Stimulated activated CD8-positive, alpha-beta memory T cell treated with anti-CD3 and anti-CD28 coated beads, Interleukin-4, amount 100 ng/mL, for 1 hour (primary cell): ENCODE data around the gene MYH15.

Experiments
- DNase-seq, 2 donors: peaks; one replicate each; pipeline ENCODE4 v3.0.0-alpha.2; 2020; ENCODE audit warnings: low read depth in 2 of 2, low spot score in 1 of 2

Gene MYH15

DNA sequence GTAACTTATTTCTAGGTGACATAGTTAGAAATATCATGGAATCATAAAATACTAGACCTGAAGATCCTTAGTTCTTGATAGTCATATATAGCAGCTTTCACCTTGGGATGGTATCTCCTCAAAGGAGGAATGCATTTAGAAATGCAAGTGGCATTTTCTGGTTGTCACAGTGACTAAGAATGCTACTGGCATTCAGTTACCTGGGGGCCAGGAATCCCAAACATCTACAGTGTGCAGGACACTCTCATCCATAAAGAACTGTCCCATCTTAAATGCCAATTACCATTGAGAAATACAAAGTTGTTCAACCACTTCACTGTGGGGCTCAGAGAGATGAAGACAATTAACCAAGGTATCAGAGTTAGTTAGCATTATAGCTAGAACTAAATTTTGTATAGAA, 36.7 kb downstream of the MYH15 start:
- DNase-seq = no peak

DNA sequence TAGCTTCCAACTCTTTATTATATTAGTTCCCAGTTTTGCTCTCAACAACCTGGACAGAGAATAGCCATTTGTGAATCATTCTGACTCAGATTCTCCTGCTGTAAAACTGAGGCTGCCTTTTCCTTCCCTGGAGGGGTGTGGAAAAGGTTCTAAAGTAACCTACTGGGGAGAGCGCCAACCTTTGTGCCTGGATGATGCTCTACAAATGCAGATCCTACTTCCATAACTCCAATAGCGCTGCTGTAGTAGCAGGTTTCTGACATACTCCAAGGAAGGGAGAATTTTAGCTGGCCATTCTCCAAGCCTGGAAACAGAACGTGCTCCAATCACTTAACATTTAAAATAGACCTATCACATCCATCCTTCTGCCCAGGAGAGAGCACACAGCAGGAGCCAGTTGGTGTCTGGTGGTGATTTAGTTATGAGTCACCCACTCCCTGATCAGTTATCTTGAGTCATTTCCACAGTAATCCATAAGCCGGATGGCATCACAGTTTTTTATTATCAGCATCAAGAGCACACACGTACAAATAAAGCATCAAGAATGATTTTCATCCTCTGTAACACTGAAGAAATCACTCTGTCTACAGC, 38.3 kb downstream of the MYH15 start:
- no peak for DNase-seq

DNA sequence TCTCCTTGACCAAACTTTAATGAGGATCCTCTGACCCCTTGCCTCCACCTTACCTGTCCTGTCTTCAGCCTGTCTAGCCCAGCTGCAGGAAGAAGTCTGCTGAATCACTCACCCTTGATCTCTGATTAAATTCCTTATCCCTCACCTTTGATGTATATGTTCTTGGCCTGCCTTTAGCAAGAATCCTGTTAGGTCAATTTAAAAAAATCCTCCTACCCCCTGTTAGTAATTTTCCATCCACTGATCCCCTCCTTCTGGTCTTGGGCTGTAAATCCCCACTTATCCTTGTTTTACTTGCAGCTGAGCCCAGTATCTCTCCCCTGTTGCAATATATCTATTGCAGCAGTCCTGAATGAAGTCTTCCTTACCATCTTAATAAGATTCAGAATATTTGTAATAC, 39.0 kb downstream of the MYH15 start:
- DNase-seq = no peak

DNA sequence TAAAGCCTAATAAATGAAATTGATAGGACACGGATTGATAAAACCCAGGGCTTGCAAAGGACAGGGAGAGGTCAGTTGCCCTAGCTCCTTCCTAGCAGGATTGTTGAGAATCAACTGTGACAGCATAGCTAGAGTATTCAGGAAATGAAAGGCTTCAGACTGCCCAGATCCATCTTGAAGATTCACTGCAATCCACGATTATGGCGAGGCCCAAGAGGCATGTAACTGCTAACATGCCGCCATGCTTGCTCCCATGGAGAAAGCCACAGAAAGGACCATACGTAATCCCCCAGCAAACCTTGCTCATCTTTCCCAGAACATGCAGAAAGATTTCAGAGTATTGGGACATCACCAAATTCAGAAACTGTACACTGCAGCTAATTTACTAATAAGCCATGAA, 41.3 kb downstream of the MYH15 start:
- no peak for DNase-seq

DNA sequence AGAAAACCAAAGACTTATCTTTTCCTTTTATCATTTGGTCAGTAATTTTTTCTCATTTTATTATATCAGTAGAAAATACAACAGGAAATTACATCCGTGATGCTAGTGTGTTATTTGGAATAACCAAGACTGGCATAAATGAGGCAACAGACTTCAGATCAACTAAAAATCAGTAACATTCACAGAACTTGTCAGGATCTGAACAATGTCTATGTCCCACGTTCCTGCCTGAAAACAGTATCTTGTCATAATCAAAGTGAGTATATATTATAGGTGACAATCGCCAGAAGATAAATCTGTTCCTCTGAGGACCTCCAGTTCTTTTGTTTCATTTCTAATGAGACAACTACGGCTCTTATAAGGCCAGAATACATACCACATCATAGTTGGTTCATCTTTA, 41.8 kb downstream of the MYH15 start:
- DNase-seq = no peak

DNA sequence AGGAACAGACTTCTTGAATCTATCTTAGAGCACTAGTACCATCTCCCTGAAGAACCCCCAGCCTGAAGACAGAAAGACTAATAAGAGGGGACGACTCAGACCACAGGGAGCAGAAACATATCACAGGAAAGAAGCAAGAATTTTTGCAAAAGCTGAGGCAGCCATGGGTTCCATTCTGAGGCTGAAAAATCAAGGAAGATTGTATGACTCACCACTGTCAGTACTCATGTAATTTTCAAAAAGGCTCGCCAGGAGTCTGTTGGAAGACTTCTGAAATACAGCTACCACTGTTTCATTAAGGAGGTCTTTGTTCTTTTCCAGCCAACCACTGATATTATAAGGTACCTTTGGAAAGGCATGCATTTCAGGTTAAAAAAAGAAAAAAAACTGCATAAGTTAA, 47.5 kb downstream of the MYH15 start:
- no peak for DNase-seq

DNA sequence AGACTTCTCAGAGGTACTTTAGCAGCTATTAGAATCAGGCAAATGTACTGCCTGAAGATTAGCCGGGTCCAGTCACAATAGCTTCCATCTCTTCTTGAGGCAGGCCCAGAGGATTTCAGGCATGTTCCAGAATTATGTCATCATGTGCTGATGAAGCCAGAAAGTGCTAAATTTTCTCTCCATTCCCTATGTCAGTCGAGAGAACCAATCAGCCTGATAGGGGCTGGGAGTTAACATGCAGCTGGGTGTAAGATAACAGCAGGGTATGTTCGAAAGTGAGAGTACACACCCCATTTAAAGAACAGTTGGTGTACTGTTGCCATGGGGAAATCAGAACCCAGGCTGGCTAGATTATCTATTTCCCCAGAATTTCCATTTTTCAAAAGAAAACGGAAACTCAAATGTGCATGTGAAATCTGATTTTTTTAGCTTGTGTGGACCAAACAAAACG, 48.7 kb downstream of the MYH15 start:
- DNase-seq = no peak

DNA sequence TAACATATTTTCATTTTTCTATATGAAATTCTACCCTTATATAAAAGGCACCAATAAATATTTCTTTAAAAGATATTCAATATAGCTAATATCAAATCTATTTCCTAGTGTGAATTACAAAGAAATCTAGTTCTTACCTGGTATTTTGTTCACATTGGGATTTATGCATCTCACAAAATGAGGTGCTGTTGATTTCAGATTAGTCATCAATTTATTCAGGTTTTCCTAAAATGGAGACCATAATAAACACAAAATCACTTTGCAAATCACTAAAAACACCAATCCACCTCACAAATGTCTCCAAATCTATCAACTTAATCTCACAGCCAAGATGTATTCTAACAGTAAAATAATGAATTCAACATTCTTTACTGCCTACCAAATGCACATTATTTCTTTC, 51.2 kb downstream of the MYH15 start:
- no peak for DNase-seq

DNA sequence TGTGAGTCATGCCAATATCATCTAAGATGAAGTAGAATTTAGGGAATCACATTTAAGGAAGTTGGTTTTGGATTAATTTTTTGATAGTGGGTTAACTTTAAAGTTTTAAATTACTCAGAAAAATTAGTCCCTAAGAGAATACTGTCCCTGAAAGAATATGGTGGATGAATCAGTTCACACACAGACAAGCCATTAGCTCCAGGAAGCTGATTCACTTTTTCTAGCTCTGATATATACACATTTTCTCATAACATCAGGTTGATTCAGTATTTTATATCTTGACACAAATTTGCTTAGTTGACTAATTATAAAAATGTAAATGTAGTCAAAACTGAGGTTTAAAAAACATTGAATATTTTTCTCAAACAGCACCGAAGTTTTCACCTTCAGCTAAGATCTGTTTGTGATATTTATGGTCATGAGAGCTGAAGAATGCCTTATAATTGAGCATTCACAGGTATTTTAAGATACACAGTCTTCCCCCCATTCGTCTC, 55.1 kb downstream of the MYH15 start:
- DNase-seq = no peak

DNA sequence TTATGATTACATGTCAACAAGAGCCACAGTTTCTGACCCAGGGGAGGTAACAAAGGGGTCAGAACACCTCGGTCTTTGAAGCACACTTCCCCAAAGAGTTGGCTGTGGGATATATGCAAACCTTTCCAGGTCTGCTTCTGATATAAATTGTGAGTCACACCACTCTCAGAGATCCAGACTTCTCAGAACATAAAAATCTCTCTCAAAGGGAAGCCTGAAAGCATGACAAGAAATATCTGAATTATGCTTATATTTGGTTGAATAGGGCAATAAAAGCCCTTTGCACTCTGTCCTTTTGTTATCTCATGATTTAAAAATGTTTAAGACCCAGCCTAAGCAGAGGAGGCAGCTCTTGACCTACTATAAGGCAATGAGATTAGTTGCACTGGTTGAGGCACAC, 56.8 kb downstream of the MYH15 start:
- DNase-seq = no peak

DNA sequence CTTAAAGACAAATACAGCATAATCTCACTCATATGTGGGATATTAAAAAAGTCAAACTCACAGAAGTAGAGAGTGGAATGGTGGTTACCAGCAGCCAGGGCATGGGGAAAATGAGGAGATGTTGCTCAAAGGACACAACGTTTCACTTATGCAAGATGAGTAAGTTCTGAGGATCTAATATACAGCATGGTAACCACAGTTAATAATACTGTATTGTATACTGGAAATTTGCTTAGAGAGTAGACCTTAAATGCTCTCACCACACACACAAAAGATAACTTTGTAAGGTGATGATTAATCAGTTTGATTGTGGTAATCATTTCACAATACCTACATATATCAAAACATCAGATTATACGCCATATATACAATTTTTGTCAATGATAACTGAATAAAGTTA, 60.0 kb downstream of the MYH15 start:
- no peak for DNase-seq

DNA sequence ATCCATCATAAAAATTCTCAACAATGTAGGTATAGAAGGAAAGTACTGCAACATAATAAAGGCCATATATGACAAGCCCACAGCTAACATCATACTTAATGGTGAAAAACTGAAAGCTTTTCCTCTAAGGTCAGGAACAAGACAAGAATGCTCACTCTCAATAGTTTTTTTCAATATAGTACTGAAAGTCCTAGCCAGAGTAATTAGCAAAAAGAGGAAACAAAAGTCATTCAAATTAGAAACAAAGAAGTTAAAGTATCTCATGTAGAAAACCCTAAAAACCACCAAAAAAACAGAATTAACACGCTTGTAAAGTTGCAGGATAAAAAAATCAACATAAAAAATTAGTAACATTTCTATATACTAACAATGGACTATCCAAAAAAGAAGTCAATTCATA, 61.8 kb downstream of the MYH15 start:
- no peak for DNase-seq

DNA sequence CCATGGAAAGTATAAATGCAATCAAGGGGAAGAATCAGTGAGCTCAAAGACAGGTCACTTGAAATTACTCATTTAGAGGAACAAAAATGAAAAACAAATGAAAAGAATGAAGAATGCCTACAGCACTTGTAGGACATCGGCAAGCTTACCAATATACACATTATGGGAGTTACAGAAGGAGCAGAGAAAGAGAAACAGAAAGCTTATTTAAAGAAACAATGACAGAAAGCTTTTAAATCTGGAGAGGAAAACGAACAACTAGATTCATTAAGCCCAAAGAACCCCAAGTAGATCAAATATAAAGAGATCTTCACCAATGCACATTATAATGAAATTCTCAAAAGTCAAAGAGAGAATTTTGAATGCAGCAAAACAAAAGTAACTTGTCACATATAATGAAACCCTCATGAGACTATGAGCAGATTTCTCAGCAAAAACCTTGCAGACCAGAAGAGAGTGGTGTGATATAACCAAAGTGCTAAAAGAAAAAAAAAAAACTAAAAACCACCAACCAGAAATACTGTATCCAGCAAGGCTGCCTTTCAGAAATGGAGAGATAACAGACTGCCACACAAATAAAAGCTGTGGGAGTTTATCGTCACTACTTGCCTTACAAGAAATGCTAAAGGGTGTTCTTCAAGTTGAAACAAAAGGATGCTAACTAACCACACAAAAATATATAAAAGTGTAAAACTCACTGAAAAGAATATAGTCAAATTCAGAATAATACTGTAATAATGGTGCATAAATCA, 63.1 kb downstream of the MYH15 start:
- no peak for DNase-seq

DNA sequence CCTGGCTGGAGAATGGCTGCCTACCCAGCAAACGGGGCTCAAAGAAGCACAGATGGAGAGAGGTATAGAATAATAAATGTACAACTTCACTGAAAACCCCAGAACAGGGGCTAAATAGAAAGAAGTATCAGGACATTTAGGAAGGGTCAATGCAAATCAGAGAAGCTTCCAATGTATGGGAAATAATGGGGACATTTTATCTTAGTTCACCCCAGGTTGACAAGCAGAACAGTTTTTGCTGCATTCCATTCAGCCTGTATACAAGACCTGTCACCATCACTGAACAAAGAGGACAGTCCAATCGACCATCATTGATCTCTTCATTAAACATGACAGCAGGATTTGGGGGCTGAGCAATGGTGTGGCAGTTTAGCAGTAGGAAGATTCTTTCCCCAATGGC, 68.1 kb downstream of the MYH15 start:
- no peak for DNase-seq

DNA sequence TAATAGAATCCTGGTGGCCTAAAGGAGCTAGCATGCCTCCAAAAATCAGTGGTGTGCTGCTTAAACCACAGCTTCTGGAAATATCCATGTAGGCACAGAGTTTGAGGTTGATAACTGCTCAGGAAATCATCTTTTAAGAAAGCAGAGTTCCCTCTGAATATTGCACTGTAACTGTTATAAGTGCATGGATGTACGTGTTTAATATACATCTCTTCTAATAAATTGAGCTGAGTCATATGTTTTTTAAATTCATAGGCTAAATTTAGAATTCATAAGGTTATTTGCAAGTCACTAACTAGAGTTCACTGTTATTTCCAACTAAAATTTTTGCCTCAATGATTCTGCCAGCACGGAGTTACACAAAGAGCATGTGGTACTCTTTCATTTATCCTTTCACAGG, 68.9 kb downstream of the MYH15 start:
- DNase-seq = no peak

DNA sequence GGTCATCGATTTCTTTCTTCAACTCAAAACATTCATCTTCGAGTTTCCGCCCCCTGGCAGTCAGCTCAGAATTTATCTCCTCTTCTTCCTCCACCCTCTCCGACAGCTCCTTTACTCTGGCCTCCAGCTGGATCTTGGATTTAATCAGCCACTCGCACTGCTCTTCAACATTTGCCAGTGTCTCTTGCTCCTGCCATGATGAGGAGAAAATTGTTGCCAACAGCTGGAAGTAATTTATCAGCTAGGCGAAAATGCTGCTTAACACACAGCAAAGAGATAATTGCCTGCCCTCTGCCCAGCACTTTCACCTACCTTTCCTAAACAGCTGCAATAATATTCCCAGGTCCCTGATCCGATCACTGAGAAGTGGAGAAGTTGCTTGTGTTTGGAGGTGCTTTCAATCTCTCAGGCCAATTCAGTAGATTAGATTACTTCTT, 69.3 kb downstream of the MYH15 start:
- no peak for DNase-seq

DNA sequence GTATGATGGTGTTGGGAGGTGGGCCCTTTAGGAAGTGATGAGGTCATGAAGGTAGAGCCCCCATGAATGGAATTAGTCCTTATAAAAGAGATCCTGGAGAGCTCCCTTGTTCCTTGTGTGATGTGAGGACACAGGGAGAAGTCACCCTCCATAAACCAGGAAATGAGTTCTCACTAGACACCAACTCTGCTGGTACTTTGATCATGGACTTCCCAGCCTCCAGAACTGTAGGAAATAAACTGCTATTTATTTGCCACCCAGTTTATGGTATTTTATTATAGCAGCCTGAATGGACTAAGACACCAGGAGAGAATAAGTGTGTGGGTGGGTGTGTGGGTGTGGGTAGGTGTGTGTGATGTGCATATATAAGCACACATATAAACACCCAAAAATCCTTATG, 71.9 kb downstream of the MYH15 start:
- no peak for DNase-seq

DNA sequence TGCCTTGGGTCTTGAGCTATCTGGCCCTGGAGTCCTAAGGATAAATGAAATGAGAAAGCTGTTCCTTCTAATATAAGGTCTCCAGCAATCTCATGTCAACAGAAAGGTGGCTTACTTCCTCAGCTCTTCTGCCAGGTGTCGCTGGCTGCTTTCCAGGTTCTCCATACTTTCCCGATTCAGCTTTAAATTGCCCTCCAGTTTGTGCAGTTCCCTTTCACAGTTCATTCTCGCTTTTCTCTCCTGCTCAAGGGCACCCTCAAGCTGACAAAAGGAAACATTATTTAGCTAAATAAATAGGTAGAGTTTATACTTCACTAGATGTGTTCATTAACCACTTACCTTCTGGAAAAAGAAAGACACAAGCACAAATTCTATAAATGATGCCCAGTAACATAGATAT, 73.0 kb downstream of the MYH15 start:
- DNase-seq = no peak

DNA sequence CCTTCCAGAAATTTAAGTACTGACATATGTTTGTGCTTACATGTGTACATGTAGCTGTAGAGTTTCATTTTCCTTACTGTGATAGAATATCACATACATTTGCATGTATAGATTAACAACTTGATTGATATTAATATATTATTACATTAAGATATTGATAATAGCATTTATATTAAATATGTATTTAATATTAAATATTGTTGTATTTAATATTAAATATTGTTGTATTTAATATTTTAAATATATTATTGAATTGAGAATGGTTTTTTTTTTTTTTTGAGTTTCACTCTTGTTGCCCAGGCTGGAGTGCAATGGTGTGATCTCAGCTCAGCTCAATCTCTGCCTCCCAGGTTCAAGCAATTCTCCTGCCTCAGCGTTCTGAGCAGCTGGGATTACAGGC, 76.5 kb downstream of the MYH15 start:
- DNase-seq = no peak

DNA sequence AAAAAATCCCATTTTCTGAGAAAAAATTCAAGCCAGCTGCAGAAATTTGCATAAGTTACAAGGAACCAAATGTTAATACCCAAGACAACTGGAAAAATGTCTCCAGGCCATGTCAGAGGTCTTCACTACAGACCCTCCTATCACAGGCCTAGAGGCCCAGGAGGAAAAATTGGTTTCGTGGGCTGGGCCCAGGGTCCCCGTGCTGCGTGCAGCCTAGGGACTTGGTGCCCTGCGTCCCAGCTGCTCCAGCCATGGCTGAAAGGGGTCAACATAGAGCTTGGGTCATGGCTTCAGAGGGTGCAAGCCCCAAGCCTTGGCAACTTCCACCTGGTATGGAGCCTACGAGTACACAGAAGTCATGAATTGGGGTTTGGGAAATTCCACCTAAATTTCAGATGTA, 78.0 kb downstream of the MYH15 start:
- DNase-seq = no peak

DNA sequence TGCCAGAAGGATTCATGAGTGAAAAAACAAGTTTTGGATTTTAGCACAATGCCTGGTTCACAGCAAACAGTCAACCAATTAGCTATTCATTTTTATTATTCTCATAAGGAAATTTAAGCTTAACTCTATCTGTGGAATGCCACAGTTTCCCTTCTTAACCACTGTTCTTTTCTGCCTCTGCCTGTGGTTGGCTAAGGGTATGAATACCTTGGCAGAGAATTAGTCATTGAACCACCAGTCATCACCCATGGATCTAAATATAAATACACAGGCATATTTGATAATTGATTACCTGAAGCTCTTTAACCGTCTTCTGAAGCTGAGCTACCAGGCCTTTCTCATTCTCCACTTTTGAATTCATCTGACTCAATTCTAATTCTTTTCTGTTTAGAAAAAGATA, 79.9 kb downstream of the MYH15 start:
- DNase-seq = no peak

DNA sequence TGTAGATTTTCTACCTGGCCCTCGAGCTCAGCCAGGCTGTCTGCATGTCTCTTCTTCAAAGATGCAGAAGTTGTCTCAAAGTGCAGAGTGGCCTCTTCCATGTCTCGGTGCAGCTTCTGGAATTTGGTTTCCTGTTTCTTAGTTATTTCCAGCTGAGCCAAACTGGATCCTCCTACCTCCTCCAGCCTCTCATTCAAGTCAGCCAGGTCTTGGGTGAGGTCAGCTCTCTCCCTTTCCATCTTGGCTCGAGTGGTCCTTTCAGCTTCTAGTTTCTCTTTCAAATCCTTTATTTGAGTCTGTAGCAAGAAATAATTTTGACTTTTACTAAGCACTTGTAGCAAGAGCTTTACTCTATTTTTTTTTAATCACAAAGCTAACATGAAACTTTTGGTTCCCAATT, 81.8 kb downstream of the MYH15 start:
- no peak for DNase-seq

DNA sequence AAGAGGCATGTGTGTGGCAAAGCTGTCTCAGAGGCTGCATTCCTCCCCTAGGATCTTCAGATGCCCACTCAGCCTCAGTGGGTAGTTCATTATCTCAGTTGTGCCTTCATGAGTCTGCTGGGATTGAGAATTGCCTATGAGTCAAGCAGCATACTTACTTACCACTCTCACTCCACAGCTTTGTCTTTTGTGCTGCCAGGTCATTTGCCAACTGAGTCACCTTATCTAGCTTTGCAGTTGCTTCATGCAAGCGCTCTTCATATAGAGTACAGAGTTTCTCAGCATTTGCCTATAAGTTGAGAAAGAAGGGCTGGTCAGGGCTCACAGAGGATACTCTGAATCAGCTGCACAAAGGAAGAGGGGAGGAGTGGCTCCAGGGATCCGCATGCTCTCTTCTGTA, 89.5 kb downstream of the MYH15 start:
- DNase-seq = no peak
